GM12801 (cell line): ENCODE measurements around the gene XRCC2.

Experiments
- CTCF ChIP-seq: IDR thresholded peaks from one replicate; pipeline ENCODE4 v1.5.1; 2011; ENCODE audit warnings: control low read depth; ENCODE audit not compliant: insufficient read length; ENCODE audit errors: extremely low read depth

The XRCC2 gene

DNA sequence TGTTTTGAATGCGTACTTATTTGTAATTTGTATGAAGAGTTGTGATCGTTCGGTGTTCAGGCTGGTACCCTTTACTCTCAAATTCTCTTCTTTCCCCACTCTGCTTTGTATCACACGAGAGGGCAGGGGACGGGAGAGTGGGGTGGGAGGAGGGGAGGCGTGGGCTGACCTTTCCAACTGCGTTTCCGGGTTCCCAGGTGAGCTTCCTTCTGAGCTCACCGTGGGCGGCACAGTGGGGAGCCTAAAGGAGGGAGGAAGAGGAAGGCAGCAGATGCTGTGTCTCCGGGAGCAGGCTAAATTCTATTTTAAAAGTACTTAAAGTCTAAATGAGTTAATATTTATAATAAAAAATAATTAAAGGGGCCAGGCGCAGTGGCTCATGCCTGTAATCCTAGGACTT is 7.4 kb upstream of the XRCC2 start:
- no peak for TF ChIP-seq CTCF

GRCh38 chr7:152677808-152678670 is 2.1 kb upstream of the XRCC2 start:
- TF ChIP-seq CTCF, result no peak

DNA sequence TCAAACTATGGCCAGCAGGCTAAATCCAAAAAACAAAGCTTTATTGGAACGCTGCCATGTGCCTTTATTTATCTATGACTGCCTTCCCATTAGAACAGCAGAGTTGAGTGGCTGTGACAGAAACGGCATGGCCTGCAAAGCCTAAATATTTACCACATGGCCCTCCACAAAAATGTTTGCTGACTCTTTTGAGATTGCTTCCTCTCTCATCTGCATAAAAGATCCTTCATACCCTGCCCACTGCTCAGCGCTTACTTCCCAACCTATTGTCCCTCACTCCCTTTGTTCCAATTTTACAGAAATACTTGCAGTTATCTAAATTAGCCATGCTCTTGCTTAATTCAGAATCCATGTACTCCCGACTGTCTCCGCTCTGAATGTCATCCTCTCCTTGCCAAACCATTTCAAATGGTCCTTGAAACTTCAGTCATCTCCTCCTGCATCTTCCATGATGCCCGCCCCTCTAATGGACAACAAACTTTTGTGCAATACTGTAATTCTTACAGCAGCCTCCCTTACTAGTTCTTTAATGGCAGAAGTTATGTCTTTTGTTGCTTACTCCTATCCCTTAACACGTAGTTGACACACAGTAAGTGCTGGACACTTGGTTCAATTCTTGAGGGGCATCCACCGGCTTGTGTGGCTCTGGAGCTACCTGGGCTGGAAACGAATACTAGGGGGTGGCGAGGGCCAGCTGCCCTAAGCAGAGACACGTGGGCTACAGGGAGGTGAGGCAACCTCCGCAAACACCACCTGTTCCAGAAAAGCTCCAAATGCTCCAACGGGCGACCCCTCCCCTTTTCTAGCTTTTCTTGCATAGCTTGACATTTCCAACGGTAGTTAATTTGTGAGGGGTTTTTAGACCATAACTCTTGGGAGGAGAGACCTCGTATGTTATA is 832 bp downstream of the XRCC2 start:
- TF ChIP-seq CTCF, result no peak

DNA sequence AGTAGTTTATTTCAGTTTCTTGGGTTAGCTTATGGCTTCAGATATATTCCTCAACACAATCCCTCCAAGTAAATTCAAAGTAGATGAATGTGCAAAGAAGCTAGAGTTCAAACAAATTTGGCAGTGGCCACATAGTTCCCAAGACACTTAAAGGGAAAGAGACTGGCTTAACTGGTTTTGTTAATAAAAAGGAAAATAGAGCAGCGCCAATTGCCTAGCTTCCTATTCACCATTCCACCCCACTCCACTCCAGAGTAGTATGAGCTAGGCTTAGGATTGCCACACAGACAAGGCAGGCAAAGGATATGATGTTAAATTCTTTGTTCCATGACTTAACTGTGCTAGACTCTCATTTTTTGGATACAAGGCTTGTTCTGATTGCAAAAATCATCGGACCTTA is 2.0 kb downstream of the XRCC2 start:
- TF ChIP-seq CTCF, result no peak

GRCh38 chr7:152672626-152673025 is 3.3 kb downstream of the XRCC2 start:
- no peak for TF ChIP-seq CTCF

- no peak for TF ChIP-seq CTCF
Observed at GRCh38 chr7:152669758-152670157, 6.2 kb downstream of the XRCC2 start.

DNA sequence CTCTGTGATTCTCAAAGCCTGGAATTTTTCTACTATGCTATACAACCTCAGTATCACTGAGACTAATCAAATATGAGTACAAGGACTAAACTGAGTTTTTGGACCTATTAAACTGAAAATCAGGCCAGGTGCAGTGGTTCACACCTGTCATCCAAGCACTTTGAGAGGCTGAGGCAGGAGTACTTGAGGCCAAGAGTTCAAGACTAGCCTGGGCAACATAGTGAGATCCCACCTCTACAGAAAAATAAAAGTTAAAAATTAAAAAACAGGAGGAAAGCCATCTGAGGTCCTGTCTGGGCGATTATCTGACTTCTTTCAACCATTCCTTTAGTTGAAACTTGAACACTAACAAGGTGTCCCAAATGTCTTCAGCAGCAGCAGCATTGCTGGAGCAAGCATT is 7.0 kb downstream of the XRCC2 start:
- no peak for TF ChIP-seq CTCF
